NAMALWA (cell line): ENCODE measurements around the gene NR3C1.
"Not testable (repeated sequence)": the region's sequence is repeated elsewhere in the genome, so short reads cannot be mapped to it uniquely, and the experiment has no call there.

Experiments
- DNase-seq: peaks from one replicate; pipeline ENCODE4 v3.0.0-alpha.2; 2015; ENCODE audit warnings: low spot score

Gene NR3C1

DNA sequence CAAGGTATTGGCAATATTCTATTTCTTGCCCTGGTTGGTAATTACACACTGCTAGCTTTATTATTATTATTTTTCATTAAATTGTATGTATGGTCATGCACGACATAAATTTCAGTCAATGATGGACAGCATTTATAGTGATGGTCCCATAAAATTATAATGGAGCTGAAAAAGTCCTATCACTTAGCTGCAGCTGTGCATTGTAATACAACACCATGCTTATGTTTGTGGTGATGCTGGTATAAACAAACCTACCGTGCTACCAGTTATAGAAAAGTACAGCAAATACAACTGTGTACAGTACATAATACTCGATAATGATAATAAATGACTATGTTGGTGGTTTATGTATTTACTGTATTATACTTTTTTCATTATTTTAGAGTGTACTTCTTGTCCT lies 65.5 kb downstream of the NR3C1 start:
- DNase-seq, result no peak

GRCh38 chr5:143336485-143336884 lies 67.0 kb downstream of the NR3C1 start:
- no peak for DNase-seq

DNA sequence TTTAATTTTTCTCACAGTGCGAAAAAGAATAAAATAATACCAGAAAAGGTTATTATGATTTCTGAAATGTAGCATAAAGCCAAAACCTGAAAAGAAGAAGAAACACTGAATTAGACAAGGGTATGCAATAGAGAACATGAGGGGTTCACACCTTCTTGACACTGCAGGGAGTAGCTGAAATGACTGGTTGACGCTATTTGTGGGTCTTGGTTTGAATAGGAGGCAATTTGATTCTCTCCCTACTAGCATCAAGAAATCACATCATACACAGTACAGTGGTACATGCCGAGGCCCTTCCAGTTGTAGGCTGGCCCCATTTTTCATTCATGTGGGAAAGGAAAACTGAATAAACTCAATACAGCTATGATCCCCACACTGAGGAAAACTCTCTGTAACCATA lies 68.6 kb downstream of the NR3C1 start:
- DNase-seq, result no peak

DNA sequence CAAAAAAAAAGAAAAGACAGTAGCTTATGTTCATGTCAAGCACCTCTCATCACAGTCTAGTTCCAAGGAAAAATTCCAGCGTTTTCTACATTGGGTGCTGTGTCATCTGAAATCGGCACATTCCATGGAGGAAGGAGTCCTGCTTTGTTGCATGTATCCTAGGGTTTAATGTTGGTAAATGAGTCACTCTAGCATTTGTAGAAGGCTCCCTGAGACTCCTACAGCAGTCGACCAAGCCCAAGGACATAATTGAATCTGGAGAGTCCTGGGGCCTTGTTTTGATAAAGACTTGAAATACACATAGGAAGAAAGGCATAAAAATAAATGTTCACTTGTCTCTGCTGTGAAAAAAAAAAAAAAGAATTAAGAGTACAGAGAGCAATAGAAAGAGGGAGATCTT lies 69.1 kb downstream of the NR3C1 start:
- DNase-seq, result not testable (repeated sequence)

- no peak for DNase-seq
These were observed 71.5 kb downstream of the NR3C1 start for GRCh38 chr5:143331956-143332355.

DNA sequence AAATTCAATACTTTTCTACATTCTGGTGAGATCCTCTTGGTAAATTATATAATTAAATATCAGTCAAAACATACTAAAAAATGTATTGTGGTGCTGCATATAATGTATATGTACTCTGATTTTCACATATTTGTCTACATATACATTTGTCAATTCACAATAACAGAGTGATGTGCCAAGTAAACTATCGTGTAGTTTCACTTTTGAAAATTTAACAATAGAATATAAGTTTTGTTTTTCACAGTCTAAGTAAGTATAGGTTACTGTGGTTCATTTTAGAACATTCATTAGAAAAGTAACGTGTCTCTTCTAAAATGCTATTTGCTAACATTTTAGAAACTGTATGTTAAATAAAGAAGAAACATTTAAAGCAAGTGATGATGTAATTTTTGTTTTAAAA lies 73.6 kb downstream of the NR3C1 start:
- DNase-seq, result no peak

- no peak for DNase-seq
These were observed 74.8 kb downstream of the NR3C1 start for GRCh38 chr5:143328589-143329220.

DNA sequence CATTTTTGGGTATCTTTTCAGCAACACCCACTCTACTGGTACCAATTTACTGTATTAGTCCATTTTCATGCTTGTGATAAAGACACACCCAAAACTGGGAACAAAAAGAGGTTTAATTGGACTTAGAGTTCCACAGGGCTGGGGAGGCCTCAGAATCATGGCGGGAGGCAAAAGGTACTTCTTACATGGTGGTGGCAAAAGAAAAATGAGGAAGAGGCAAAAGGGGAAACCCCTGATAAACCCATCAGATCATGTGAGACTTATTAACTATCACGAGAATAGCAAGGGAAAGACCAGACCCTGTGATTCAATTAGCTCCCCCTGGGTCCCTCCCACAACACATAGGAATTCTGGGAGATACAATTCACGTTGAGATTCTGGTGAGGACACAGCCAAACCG lies 78.4 kb downstream of the NR3C1 start:
- not testable (repeated sequence) for DNase-seq

DNA sequence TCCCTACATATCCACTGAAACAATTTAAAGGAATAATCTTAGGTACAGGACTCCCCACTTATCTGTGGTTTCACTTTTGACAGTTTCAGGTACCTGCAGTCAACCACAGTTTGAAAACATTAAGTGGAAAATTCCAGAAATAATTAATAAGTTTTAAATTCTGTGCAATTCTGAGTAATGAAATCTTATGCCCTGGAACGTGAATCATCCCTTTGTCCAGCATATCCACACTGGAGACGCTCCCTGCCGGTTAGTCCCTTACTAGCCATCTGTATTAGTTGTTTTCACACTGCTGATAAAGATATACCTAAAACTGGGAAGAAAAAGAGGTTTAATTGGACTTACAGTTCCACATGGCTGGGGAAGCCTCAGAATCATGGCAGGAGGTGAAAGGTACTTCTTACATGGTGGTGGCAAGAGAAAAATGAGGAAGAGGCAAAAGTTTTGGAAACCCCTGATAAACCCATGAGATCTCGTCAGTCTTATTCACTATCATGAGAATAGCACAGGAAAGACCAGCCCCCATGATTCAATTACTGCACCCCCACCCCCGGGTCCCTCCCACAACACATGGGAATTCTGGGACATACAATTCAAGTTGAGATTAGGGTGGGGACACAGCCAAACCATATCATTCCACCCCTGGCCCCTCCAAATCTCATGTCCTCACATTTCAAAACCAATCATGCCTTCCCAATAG lies 80.4 kb downstream of the NR3C1 start:
- DNase-seq, result not testable (repeated sequence)

GRCh38 chr5:143322176-143322575 lies 81.3 kb downstream of the NR3C1 start:
- no peak for DNase-seq

GRCh38 chr5:143319437-143320227 lies 83.9 kb downstream of the NR3C1 start:
- DNase-seq, result no peak

DNA sequence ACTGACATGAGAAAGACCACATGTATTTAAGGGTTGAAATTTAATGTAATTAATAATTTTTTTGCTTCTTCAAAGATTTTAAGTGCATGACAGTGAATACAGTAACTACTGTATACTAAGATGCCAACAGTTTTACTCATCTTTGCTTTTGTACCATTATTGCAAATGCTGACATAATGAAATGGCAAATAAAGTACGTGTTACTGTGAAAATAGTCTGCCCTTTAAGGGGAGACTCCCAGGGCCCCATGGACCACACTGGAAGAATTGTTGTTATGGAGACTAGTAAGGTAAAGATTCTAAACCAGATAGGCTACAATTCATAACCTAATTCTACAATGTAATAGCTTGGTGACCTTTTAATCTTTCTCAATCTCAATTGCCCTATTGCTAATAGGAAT lies 84.7 kb downstream of the NR3C1 start:
- DNase-seq, result no peak

GRCh38 chr5:143318270-143318669 lies 85.2 kb downstream of the NR3C1 start:
- no peak for DNase-seq

DNA sequence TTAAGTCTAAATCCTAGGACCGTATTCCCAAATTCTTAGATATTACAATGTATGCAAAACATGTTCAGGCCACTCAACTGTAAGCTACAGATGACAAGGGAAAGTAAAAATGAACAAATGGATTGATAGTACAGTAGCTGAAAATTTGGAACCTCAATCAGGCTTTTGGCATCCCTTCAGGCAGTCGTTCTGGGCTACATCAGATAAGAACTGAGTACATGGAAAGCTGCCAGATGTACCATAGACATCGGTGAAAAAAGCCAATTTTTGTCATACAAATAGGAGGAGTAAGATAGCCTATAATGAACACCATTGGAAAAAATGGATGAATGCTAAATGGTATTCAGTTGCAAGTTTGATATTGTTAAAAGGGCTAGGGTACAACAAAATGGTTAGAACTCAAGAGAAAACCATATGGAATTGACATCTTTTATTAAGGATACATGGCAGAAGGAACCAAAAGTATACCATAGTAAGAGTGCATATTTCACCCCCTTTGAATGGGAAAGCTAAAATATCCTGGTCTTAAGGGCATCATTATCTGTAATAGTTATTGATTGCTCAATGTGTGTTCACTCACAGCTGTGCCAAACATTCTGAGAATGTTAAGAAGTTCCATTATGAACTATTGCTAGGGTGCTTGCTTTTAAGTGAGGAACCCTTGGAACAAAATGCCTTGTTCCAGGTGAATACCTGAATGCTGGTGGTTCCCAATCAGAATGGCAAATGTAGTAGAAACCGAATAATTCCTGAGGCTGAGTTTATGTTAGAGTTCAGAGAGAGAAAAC lies 86.4 kb downstream of the NR3C1 start:
- no peak for DNase-seq

DNA sequence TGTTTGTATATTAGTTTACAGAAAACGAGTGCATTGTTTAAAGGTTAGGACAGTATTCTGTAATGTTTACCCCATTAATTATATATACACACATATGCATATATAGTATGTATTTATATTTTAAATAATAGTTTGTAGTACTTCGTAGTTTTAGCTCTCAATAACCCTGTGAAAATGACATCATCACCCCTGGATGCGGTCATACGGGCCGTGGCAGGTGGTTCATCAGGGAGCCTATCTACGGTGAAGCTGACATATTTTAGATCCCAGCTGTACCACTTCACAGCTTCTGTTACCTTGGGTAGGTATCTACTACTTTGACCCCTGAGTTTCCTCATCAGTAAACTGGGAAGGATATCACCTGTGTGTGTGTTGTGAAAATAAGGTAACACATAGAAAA lies 87.1 kb downstream of the NR3C1 start:
- no peak for DNase-seq

DNA sequence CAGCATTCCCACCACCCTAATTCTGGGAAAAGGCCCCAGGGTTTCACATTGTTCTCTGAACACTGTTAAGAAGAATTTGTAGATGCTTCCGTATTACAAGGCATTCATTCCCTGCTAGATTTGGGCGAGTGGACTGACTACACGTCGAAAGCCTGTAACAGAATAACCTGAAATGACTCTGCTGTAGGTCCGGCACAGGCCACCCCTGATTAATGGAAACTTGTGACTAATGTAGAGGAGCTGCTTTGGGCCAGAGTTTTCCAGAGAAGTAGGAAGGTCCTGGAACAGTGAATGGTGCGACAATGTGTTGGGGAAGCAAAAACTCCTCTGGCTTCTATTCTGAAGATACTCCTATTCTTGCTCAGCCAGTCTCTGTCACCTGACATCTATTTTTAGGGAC lies 87.6 kb downstream of the NR3C1 start:
- DNase-seq, result no peak

DNA sequence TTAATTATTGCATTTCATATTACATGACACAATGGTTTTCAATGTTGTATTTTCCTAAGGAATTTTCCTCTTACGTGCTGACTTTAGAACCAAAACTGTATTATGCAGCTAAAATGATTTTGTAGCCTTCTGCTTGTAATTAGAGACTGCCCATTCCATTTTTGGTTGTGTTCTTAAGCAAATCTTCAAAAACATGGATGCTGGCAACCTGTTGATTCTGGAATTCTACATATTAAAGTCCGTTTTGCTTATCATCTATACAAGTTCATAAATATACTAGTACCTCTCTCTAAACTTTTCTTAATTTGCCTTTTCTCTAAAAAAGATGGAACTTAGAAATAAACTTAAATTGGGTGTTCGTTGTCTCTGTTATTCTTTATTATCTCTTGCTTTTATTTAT lies 88.3 kb downstream of the NR3C1 start:
- no peak for DNase-seq

GRCh38 chr5:143314659-143315058 lies 88.8 kb downstream of the NR3C1 start:
- peak; percentile 24 for DNase-seq

- DNase-seq, result peak; percentile 30
These were observed 89.4 kb downstream of the NR3C1 start for GRCh38 chr5:143314099-143314498.

DNA sequence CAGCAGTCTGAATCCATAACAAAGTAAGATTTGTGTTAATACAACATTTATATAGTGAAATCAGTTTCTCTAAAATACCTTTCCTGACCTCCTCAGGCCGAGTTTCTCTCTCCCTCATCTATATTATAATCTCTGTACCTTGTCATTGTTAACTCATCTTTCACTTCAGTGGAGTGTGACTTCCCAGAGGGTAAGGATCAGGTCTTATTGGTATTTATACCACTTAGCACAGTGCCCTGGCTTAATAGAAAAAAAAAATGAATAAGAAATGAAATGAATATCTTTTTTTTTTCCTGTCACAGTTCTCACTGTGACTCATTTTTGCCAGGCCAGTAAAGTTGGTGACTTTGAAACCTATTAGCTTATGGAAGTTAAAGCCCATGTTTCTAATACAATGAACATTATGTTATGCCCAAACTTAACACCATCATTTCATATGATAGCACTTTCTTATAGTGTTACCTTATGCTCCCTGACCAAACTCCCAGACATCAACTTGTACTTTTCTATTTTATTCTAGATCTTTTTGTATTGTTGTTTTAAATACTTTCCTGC lies 90.1 kb downstream of the NR3C1 start:
- DNase-seq, result no peak

DNA sequence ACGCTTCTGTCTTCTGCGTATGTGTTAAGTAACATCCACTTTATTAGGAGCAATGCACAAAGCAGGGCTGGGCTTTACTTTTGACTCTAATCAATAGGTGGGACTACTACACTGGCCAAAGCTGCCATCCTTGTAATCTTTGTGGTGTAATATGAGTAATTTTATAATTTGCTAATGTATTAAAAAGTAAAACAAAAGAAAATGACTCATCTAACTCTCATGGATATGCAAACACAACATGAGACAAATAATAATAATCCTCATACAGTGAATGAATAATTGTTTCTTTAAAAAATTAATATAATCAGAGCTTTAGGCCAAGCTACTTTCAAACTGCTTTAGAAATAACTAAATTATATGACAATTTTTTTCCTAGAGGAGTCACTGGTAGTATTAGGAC lies 90.7 kb downstream of the NR3C1 start:
- no peak for DNase-seq

DNA sequence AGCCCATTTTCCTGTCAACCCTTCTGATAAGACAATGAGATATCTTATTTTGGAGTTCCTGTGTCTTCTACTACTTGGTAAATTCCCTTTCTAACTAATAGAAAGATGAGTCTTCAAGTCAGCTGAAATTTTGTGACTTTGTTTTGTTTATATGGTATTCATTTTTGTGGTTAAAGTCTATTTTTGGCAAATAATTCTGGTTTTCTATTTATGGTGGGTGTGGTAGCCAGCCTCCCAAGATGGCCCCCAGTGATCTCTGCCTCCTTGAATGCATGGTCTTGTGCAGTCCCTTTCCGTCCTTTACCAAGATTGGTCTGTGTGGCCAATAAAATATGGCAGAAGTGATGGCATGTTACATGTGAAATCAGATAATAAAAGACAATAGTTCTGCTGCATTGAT lies 91.5 kb downstream of the NR3C1 start:
- no peak for DNase-seq
